ENCODE data around the gene NTRK2.

Gene NTRK2

GRCh38 chr9:84742261-84742660 is 72.7 kb downstream of the NTRK2 start:
- FAIRE-seq: no peak

- FAIRE-seq: no peak
Measured at GRCh38 chr9:84744195-84744594, 74.7 kb downstream of the NTRK2 start.

GRCh38 chr9:84744726-84745125 is 75.2 kb downstream of the NTRK2 start:
- FAIRE-seq: no peak

GRCh38 chr9:84748112-84748511 is 78.6 kb downstream of the NTRK2 start:
- no peak for FAIRE-seq

GRCh38 chr9:84750152-84750865 is 80.8 kb downstream of the NTRK2 start:
- FAIRE-seq: no peak

GRCh38 chr9:84751921-84752320 is 82.4 kb downstream of the NTRK2 start:
- no peak for FAIRE-seq

- no peak for FAIRE-seq
Measured at GRCh38 chr9:84754461-84754860, 84.9 kb downstream of the NTRK2 start.

- no peak for FAIRE-seq
Measured at GRCh38 chr9:84754881-84755280, 85.4 kb downstream of the NTRK2 start.

GRCh38 chr9:84755380-84755779 is 85.9 kb downstream of the NTRK2 start:
- no peak for FAIRE-seq

GRCh38 chr9:84756171-84756570 is 86.6 kb downstream of the NTRK2 start:
- FAIRE-seq: no peak

GRCh38 chr9:84756731-84757130 is 87.2 kb downstream of the NTRK2 start:
- FAIRE-seq: no peak

- no peak for FAIRE-seq
Measured at GRCh38 chr9:84758817-84759216, 89.3 kb downstream of the NTRK2 start.

- FAIRE-seq: no peak
Measured at GRCh38 chr9:84759300-84759750, 89.8 kb downstream of the NTRK2 start.

- FAIRE-seq: no peak
Measured at GRCh38 chr9:84759804-84760203, 90.3 kb downstream of the NTRK2 start.

- no peak for FAIRE-seq
Measured at GRCh38 chr9:84761137-84761808, 91.7 kb downstream of the NTRK2 start.

- FAIRE-seq: no peak
Measured at GRCh38 chr9:84772511-84772910, 103.0 kb downstream of the NTRK2 start.

- FAIRE-seq: no peak
Measured at GRCh38 chr9:84773022-84773421, 103.5 kb downstream of the NTRK2 start.

- FAIRE-seq: no peak
Measured at GRCh38 chr9:84775056-84775643, 105.6 kb downstream of the NTRK2 start.

GRCh38 chr9:84778570-84778969 is 109.0 kb downstream of the NTRK2 start:
- no peak for FAIRE-seq

- FAIRE-seq: no peak
Measured at GRCh38 chr9:84779883-84780282, 110.4 kb downstream of the NTRK2 start.

- FAIRE-seq: no peak
Measured at GRCh38 chr9:84780385-84780784, 110.9 kb downstream of the NTRK2 start.

GRCh38 chr9:84781458-84781857 is 111.9 kb downstream of the NTRK2 start:
- FAIRE-seq: no peak

- no peak for FAIRE-seq
Measured at GRCh38 chr9:84781931-84782866, 112.7 kb downstream of the NTRK2 start.
